Renal pelvis (tissue), 4 donors: Measurements from ENCODE around the gene PIK3C2B. TPM values are rescaled to one million over a fixed set of nuclear protein-coding genes. Genes with fewer than 3 reads are reported as not detected.
A peak's percentile ranks its signal among the peaks of the same experiment; 100 is the strongest.

Source experiments
- DNase-seq: peaks from one replicate; pipeline ENCODE4 v3.0.0-alpha.2; 2013
- polyA plus RNA-seq, 3 donors: library from polyadenylated mRNA; unstranded; fragments of 120-200 nt; gene quantifications; one replicate each; pipeline ENCODE4 v1.2.1, GENCODE V29; 2013; ENCODE audit not compliant: insufficient read length in 3 of 3

The PIK3C2B gene
- polyA plus RNA-seq, 3 donors = 18.4 to 29.1 (median 22.3) TPM

DNA sequence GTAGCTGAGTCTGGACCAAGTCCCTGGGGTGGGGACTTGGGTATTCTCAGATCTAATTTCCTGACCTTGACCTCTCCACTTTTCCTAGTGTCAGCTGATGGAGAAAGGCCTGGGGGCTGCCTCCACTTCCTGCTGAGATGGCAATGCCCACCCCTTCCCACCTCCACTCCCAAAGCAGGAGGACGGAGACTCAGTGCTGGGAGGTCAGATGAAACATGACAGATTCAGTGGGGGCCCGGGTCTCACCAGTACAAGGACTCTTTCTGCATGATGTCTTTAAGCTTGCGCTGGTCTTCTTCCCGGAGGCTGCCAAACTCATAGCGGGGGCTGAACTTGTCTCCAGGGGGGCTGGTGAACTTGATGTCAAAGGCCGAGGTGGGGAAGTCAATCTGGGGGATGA, 47.4 kb downstream of the PIK3C2B start:
- DNase-seq = no peak

DNA sequence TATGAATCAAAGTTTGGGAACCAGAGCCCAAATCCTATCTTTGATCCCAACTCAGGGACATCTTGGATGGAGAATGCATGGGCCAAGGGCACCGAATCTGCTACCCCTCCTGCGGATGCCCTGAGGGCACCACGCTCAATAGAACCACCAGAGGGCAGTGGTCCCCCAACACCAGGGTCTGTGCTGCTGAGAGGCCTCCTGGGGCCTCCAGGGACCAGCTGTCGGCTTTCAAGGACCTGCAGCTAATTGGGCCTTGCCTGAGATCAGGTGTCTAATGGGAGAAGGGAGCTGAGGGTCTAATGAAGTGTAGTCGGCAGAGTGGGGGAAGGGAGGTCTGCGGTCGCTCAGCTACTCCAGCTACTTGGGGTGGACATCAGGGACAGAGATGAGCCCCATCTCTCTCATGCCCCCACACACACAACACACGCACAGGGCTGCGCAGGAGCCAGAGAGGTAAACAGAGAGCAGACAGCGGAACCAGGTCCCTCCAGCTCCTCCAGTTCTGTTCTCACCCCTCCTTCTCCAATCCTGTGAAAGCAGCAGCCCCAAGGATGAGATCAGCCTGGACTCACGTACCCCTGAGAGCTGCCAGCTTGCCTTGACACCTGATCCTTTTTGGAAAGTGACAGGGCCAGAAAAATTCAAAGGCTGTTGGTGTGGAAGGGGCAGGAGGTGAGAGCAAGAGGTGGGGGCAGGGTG, 48.0 kb downstream of the PIK3C2B start:
- peak; percentile 86 for DNase-seq

DNA sequence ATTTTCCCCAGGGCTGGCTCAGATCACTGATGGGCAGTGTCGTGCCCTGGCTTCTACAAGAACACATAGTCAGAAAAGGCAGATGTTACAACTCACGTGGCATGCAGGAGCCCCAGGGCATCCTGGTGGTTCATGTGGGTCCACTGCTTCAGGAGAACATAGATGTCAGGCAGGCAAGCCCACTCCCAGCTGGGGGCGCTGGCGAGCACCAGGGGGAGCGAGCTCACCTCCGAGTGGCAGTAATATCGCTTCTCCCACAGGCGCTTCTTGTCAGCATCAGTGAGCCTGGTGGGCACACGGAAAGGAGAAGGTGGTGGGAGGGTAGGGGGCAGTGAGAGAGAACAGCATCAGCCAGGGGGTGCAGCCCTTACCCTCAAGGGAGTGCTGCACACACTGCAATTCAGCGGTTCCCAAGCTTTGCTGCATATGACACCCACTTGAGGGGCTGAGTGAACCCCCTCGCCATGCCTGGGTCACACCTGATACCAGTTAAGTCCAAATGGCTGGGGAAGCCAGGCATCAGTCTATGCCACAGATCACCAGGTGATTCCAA, 48.7 kb downstream of the PIK3C2B start:
- DNase-seq = no peak

Other genes with a start within 250 kb of the PIK3C2B start
- 10 to 100 TPM; 50.3 to 61.9 (median 55.8) TPM for gene PLEKHA6, start 134.9 kb downstream of the PIK3C2B start, polyA plus RNA-seq
- gene PPP1R15B, start 83.0 kb downstream of the PIK3C2B start, polyA plus RNA-seq = 10 to 100 TPM; 33.8 to 40.9 (median 38.6) TPM
- gene MDM4, start 21.6 kb upstream of the PIK3C2B start, polyA plus RNA-seq = 10 to 100 TPM; 20.6 to 82.2 (median 59.6) TPM
- gene LRRN2, start 190.9 kb upstream of the PIK3C2B start, polyA plus RNA-seq = 10 to 100 TPM; 12.6 to 14.9 (median 14.7) TPM